ENCODE measurements around the gene S100A6.

S100A6 gene

GRCh38 chr1:153545067-153546055 is 9.6 kb upstream of the S100A6 start, which contains the start of gene S100A4:
S100A4 (minus strand) TSS chr1:153545806; CDS start chr1:153544794, 1,012 bp downstream.
- peak; percentile 92 for DNase-seq (ENCODE audit: low spot score)

GRCh38 chr1:153544453-153545066 is 8.8 kb upstream of the S100A6 start:
- no peak for DNase-seq (ENCODE audit: low spot score)

- no peak for DNase-seq (ENCODE audit: low spot score)
These were observed 7.9 kb upstream of the S100A6 start for GRCh38 chr1:153543736-153544135.

DNA sequence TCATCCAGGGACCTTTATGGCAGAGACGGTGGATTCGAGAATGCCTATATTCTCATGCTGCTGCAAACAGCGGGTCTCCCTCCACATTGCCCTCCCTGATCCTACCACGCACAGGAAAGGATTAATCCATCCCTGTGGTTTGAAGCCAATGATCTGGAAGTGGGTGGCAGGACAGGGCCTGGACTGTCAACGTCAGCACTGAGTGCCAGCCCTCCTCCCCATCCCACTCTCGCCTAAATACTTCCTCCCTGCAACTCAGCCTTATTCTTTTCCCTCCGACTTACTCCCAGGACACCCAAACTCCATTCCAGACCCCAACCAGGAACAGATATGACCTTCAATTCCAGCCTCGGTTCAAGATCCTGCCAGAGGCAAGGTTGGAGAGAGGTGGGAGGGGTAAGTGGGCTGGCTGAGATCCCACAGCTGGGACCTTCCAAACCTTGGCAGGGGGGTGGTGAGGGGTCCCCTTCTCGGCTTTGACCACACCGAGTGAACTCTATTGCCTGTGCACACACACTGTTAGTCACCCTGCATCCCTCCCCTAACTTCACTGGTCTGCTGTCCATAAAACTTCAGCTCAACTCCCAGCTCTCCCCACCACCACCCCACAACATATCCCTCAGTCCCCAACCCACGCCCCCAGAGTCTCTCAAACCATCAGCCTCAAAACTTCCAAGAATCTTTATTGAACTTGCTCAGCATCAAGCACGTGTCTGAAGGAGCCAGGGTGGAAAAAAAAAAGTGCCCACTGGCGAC is 7.3 kb upstream of the S100A6 start:
- no peak for DNase-seq (ENCODE audit: low spot score)

DNA sequence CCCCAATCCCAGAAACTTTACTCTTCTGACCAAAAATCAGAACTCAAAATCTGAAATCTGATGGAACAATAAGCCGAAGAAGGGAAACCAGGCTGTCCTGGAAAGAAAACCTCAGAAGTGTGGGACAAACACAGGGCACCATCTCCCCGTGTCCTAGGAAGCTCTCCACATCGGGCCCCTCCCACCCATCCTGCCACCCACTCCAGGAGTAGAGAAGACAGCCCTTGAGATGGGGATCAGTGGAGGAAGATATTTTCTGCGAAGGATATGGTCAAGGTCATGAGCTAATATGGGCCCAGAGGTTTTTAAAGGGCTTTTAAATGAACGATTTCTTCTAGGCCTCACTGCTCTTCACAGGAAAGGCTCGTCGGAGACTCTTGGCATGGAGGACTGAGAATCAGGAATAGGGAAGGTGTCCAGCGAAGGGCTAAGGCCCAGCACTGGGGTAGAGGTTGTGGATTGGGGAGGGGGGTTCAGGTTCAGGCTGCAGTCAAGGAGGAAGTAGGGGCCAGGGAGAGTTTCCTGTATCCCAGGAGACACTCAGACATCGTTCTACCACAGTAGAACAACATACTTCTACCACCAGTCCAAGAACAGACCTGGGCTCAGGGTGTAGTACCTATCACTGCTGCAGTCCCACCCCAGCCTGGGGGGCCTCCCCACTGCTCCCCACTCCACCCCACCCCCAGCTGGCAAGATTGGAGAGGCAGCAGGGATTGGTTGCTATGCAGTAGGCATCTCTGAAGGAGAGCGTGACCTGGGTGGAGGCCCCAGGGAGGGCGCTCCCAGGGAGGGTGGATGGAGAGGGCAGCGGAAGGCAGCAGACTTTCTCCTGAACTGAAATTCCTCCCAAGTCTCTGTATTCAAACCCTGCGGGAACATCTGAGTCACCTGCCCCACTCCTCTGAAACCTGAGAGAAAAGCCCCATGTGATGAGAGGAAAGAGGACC is 6.1 kb upstream of the S100A6 start:
- no peak for DNase-seq (ENCODE audit: low spot score)

DNA sequence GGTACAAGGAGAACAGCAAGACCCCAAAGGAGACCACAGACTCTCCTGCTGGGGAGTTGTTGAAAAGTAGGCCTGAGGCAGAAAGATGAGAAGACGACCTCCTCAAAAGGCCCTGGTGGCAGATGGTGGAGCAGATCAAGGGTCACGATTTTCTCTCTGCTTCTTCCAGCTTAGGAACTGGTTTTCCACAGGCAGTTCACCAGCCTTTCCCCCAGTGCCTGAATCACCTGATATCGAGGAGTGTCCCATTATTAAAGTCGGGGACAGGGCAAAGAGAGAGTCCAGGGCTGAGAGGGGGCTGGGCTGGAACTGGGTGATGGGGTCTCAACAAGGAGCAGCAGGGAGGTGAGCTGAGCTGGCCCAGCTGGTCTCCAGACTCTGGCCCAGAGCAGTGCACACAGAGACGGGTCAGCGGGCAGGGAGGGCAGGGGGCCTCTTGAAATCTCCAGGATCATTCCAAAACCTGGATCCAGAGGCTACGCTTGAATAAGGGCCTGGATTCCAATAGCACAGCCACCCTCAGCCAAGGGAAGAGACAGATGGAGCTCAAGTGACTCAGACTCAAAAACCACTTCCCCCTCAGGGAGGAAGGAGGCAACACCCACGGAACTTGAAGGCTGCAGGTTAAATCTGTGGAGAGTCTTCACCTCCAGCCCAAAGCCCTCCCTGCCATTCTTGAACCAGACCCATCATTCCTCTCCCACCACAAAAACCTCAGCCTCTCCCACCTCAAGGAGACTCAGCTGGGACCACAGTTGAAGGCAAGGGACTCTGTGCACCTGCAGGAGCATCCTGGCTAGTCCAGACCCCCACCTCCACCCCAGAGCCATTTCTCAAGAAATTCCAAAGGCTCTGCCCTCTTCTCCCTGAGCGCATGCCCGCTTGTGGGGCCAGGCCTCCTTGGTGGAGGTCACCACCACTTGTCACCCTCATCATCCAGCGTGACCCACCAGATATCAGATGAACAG is 4.9 kb upstream of the S100A6 start, which contains the start of gene S100A5:
TSS of gene S100A5 (minus strand) at position 541 of the 968 bp plus-strand sequence. CDS start 743 bp downstream, outside the sequence.
- no peak for DNase-seq (ENCODE audit: low spot score)

DNA sequence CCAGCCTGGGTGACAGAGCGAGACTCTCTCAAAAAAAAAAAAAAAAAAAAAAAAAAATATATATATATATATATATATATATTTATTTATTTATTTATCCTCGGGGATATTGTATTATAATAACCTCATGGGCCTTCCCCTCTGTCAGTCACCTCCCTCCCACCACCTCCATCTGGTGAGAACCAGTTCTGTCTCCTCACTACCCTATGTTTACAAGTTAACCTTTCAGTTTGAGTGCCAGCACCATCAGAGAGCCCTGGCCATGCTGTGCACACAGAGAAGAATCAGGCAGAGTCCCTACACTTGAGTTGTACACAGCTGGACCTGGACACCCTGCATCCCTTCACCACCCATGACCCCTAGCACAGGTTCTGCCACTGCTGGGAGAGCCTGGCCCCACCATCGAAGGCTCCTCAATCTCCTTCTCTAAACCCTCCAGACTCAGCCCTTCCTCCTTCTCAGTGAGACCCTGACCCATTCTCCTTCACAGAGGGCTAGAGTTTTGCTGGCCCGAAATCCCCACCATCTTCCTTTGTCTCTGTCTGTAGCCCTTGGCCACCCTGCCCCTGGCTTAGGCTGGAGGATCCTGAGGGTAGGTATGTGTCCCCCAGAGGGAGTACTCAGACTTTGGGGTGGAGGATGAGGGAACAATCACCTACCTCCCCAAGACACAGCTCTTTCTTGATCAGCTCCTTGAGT is 3.8 kb upstream of the S100A6 start:
- DNase-seq (ENCODE audit: low spot score) = no peak

DNA sequence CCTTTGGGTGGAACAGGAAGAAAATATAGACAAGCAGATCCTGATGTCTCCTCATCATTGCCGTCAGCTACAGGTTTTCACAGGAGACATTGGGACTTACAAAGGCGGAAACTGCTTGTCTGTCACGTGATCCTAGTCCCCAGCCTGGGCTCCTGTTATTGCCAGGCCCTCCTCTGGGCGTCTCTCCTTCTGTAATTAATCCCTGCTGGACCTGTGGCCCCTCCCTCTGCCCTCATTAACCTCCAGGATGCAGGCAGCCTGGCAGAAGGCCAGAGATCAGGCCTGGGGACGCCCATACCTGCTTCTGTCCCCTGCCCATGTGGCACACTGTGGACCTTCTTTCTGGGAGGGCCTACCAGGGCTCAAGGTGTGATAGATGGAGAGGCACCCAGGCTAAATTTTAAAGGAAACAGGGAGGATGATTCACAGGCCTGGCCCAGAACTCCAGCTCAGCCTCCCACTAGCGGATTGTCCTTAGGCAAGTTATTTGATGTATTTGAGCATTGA is 2.6 kb upstream of the S100A6 start:
- peak; percentile 76 for DNase-seq (ENCODE audit: low spot score)

DNA sequence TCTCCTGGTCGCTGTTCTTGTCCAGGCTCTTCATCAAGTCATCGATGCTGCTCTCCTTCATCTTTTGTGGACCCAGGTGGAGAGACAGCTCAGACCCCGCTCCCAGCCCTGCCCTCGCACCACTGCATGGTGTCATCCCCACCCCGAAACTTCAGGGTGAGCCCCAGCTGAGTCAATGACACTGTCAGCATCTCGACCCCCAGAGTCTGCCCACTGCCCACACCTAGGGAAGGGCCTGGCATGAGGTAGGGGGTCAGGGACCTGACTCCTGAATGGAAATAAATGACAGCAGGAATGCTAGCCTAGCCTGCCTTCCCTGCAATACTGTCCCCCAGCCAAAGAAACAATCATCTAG is 1.6 kb upstream of the S100A6 start:
- no peak for DNase-seq (ENCODE audit: low spot score)

DNA sequence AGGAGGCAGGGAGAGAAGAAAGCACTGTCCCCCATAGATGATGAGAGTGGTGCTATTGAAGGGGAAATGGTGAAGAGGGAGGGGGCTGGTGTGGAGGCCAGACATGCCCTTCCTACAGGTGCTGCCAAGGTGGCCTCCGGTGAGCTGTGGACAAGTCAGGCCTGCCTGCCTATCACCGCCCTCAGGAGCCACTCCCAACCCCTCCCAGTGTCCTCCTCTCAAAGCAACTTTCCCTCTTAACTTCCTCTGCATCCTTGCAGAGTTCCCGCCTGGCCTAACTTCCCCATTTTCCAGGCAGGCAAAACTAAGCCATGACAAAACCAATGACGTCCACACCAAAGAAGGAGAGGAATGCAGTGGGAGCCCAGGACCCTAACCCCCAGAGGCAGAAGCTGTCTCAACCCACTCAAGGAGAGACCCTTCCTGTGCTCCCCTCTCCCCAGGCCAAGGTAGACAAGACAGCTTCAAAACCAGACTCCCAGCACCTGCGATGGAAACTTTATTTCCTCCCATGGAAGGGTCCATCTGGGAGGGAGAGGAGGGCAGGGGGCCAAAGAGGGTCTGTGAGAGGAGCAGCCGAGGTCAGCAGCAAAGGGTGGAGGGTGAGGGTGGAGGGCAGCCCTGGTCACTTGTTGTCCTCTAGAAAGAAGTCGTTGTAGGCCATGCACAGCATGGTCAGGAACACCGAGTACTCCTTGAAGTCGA is 1.0 kb upstream of the S100A6 start:
- DNase-seq (ENCODE audit: low spot score) = no peak

DNA sequence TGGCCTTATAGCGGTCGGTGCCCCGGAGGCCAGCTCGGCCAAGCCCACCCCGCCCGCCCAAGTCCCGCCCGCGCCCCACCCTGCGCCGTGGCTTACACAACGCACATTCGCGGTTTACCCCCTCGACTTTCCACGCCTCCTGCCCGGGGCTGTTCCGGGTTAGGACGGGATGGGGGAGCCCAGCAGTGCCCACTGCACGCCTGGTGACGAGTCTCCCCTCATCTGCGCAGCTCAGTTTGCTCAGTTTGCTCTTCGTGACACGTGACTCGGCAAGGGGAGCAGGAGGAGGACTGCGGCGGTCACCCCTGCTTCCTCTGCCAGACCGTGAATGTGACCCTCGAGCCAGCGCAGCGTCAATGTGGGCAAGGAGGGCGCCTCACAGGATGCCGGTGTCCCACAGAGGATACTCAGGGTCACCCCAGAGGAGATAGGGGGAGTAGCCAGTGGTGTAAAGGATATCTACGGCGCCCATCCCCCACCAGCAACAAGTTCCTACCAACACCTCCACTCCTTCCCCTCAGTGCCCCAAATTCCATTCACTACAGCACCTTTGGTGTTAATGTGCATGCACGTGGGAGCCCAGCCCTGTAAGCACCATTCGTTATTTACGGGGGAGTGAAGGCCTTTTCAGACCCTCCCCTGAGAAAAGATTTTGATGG is 350 bp upstream of the S100A6 start:
- no peak for DNase-seq (ENCODE audit: low spot score)

GRCh38 chr1:153534925-153535241 is 908 bp downstream of the S100A6 start:
- no peak for DNase-seq (ENCODE audit: low spot score)

- no peak for DNase-seq (ENCODE audit: low spot score)
These were observed 1.4 kb downstream of the S100A6 start for GRCh38 chr1:153534226-153534924.

- DNase-seq (ENCODE audit: low spot score) = no peak
These were observed 2.0 kb downstream of the S100A6 start for GRCh38 chr1:153533689-153534201.

- DNase-seq (ENCODE audit: low spot score) = peak; percentile 89
These were observed 2.8 kb downstream of the S100A6 start for GRCh38 chr1:153532769-153533599.

DNA sequence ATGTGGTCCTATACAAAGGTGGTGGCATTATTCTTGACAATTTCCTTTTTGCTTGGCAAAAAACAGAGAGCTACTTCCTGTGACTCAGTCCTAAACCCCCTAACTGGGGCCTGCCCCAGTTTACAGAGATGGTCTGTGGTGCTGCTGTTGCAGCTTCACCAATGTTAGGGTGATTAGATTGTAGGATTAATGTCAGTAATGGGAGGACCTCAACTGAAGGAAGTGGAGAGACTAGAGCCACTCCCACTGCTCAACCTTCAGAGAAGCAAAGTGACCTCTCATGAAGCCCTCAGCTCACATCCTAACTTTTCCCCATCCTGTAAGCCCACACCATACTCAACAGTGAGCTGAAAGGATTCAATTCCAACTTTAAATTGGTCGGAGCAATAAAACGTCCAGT is 3.6 kb downstream of the S100A6 start:
- DNase-seq (ENCODE audit: low spot score) = no peak

Measured in iPS-NIHi11 (cell line).